GM18507 (cell line): ENCODE results near the gene ACSBG1.

ENCODE experiments used
- DNase-seq: peaks from one replicate; pipeline ENCODE4 v3.0.0; 2011; ENCODE audit warnings: low read depth; ENCODE audit not compliant: insufficient read length; ENCODE audit errors: extremely low spot score
- FAIRE-seq: peaks from 2 replicates; lab custom pipeline; 2011; peaks lifted over from hg19 to GRCh38; lab: Jason Lieb, UNC

ACSBG1 gene

GRCh38 chr15:78149068-78149804 lies 85.1 kb downstream of the ACSBG1 start, which contains the start of gene IDH3A:
IDH3A (plus strand) TSS chr15:78149362; CDS start chr15:78149404, 42 bp downstream.
- DNase-seq (peak; percentile 94), FAIRE-seq (peak; percentile 93)

DNA sequence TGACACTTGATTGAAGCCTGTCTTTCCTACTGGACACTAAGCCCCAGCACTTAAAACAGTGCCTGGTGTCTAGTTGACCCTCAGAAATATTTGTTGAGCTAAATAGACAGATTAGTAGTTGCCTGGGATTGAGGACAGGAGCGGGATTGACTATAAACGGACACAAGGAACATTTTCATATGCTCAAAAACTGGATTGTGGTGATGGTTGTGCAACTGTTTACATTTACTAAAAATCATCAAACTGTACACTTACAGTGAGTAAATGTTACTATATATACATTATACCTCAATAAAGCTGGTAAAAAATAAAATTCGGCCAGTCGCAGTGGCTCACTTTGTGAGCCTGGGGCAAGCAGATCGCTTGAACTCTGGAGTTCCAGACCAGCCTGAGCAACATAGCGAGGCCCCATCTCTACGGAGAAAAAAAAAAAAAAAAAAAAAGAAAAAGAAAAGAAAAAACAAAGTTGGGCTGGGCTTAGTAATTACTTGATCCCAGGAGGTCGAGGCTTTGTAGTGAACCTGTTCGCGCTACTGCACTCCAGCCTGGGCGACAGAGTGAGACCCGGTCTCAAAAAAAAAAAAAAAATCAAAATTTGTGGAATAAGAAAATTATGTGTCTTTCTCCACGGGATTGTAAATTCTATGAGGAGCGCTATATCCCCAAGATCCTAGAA lies 85.8 kb downstream of the ACSBG1 start:
- DNase-seq (no peak), FAIRE-seq (no peak)

DNA sequence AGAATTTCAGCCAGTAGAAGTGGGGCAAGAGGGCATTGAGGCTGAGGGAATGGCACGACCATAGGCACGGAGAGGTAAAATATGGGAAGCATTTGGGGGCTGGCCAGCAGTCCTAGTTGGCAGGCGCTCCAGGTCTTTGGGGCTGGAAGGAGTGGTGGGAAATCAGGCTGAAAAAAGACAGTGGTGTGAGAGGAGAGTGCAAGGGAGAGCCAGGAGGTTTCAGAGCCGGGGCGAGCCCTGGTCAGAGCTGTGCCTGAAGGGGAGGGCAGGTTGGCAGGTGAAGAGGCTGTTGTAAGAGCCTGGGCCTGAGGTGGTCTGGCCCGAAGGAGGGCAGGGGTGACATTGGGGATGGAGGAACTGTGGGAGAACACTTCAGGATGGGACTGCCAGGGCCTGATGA lies 86.8 kb downstream of the ACSBG1 start:
- FAIRE-seq (no peak), DNase-seq (no peak)

DNA sequence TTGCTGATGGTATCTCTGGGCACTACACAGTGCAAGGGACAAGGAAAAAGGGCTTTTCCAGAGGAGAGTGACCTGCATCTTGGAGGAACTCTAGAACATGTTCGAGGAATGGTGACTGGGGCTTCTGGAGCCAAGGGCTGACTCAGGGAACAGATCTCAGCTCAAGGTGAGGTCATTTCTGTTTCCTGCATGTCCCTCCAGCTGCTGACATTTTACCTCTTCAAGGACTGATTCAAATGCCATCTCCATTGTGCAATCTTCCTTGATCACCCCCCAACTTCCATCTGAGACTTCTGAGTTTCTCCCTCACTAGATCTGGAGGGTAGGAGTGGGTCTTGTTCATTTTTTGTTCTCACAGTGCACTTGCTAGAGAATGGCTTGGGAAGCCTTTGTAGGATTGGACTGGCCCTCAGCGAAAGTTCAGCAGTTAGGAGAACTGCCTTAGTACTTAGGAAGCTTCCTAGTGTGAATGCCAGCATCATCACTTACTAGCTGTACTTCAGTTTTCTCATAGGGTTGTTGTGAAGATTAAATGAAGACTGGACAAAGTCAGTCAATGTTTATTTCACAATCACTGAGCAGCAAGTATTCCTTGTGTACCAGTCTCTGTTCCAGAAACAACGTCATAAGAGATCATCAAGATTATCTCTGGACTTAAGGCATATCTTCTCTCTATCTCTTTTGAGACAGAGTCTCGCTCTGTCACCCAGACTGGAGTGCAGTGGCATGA lies 87.8 kb downstream of the ACSBG1 start:
- DNase-seq (no peak), FAIRE-seq (no peak)

- FAIRE-seq (no peak), DNase-seq (no peak)
Measured at GRCh38 chr15:78142332-78142731, 92.0 kb downstream of the ACSBG1 start.

GRCh38 chr15:78140292-78140691 lies 94.1 kb downstream of the ACSBG1 start:
- FAIRE-seq = no peak
- DNase-seq = no peak

GRCh38 chr15:78139578-78139977 lies 94.8 kb downstream of the ACSBG1 start:
- DNase-seq = no peak
- FAIRE-seq = no peak

DNA sequence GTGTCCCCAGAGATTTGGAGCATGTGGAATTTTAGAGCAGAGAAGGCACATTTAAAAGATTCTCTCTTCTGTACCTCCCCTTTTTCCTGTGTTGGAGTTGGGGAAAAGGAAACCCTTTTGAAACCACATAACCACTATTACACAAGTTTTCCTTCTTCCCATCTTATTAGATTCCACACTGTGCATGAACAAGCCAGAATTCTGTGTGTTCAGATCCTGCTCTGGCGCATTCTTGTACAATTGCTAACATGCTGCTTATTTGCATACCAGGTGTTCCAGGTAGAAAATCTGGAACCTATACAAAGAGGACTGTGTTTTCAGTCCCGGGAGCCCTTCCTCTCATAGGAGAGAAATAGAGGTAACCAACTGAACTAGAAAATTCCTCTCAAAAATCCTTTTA lies 100.6 kb downstream of the ACSBG1 start:
- DNase-seq = no peak

DNA sequence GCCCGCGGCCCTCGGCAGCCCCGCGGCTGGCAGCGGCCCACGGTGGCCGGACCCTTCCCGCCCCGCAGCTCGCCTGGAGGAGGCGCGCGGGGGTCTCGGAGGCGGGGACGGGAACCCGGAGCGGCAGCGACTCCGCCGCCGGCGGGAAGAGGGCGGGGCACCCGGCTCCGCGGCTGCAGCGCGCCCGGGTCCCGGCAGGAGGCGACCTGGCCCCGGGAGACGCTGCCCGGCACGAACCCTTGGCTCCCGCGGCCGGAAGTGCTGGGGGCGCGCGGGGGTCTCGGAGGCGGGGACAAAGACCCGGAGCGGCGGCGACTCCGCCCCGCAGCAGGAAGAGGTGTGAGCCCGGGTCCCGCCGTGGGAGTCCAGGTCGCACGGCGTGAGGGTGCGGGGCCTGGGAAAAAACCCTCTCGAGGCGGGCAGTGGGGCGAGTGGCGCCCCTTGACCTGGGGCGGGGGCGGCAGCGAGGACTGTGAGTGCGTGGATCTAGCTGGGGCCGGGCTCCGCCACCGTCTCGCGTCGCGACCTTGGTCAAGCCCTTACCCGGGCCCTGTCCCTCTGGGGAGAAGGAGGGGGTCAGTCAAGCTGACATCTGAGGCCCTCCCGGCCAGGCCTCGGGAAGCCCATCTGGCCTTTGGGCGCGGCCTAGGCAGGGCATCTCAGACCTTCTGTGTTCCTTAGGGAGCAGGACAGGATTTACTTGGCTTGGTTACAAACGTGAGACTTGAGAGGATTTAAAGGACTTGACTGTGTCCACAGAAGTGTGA lies 102.9 kb downstream of the ACSBG1 start, which contains the start of gene CIB2:
Gene CIB2, minus strand, starts transcription at position 151 of the 767 bp plus-strand sequence. CDS start 230 bp downstream, outside the sequence.
- peak; percentile 90 for DNase-seq
- FAIRE-seq = peak; percentile 52

More for the DNA sequence above, 100.6 kb downstream of the ACSBG1 start:
- no peak for FAIRE-seq

DNA sequence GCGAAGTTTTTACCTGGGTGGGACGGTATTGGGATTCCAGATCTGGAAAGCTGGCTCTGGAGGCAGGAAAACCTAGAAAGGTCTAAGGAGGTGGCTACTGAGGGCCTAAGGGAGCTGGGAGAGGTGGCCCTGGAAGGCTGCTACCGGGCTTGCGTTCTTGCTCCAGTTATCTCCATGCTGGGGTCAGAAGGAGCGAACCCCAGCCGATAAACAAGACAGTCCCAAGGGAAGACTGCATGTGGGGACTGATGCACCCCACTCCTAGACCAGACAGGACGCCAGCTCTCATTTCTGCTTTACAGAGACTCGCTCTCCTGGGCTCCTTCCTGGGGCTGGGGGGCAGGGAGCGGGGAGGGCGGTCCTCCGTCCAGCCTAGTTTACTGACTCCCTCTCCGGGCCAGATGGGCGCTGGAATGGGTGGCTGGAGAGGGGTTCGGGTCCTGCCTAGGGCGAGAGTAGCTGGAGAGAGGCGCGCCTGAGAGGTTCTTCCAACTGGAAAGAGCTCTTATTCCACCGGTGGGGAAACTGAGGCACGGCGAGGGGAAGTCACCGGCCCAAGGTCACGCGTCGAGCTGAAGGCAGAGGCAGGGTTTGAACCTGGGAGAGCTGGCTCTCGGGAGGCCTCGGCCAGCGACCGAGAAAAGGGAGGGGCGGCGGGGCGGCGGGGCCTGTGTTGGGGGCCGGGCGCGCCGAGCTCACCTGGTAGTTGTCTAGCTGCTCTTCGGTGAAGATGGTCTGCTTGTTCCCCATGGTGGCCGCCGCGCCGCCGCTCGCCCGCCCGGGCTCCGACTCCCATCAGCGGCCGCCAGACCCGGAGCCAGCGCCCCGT lies 103.7 kb downstream of the ACSBG1 start:
- DNase-seq (no peak), FAIRE-seq (no peak)

DNA sequence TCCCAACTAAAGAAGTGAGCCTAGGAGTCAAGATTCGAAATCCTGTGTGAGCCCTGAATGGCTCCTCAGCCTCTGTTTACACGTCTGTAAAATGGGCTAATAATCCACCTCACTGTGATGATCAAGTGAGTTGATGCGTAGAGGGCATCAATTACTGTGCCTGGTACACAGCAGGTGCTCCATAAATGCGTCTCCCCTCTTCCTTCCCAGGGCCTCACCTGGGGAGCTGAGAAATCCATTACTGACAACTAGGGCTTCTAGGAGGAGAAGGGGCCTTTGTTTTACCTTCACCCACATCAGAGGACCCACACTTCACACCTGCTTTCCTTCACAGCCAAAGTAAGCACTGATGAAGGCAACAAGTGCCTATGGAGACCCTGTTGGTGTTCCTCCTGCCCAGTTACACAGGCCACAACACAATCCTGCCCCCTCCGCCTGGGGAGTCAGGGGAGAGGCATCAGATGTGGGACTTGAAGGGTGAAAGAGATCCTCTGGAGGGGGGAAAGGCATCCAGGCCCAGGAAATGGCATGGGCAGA lies 104.5 kb downstream of the ACSBG1 start:
- no peak for FAIRE-seq
- DNase-seq = no peak

- DNase-seq (no peak), FAIRE-seq (no peak)
Measured at GRCh38 chr15:78129077-78129750, 105.2 kb downstream of the ACSBG1 start.

GRCh38 chr15:78127882-78128281 lies 106.5 kb downstream of the ACSBG1 start:
- FAIRE-seq (no peak), DNase-seq (no peak)

- no peak for FAIRE-seq
Measured at GRCh38 chr15:78125267-78125666, 109.1 kb downstream of the ACSBG1 start.

GRCh38 chr15:78120523-78120922 lies 113.8 kb downstream of the ACSBG1 start:
- no peak for FAIRE-seq
- no peak for DNase-seq

More at GRCh38 chr15:78125267-78125666, 109.1 kb downstream of the ACSBG1 start:
- no peak for DNase-seq
